Measurements from ENCODE around the gene LRRTM1. TPM values are rescaled to one million over a fixed set of nuclear protein-coding genes. Genes with fewer than 3 reads are reported as not detected.

Gene LRRTM1
- polyA plus RNA-seq, 6 donors from 2014 or later = not detected

DNA sequence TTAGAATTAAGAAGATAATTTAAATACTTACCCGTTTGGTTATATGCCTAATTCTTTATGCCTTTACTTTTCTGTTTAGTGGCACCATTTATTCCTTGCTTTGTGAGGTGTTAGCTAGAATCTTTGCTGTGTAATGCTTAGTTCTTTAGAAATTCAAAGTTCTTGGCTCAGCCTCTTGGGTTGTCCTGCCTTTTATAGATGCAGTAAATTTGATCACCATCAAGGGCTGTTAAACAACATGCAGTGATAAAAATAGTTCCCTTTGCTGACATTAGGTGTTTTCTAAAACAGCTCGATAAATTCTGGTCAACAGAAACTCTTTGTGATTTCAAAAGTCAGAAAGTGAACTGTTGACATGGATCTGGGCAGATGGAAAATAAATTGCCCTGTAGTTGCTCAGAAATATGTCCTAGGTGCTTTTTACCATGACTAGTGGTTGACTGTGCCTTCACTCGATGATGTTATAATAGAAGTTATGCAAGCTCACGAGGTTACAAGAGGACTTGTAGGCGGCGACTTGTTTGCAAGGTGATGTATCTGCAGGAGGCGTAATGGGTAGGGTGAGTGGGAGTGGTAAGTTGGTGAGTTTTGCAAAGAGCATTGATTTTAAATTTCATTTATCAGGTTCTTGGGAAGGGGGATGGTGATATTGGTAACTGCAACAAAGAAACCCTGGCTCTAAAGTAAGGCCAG, 52.1 kb downstream of the LRRTM1 start:
- Mint-ChIP-seq H3K27me3 (no peaks in the 10 kb centered on the region), H3K36me3 (no peaks in the 10 kb centered on the region), H3K27ac (no peak overlapping the region), H3K4me1 (no peaks in the 10 kb centered on the region), H3K9me3 (peaks cover 0 to 14% (median 5%) of the 10 kb centered on the region in 7 donors), H3K4me3 (no peak overlapping the region)
- ATAC-seq (ENCODE audit: low read depth in 2 of 2) (no peak), DNase-seq (no peak)

Measured in naive B cell (primary cell).